Measurements from ENCODE around the gene WASL. TPM values are rescaled to one million over a fixed set of nuclear protein-coding genes. Genes with fewer than 3 reads are reported as not detected.

The WASL gene
- total and polyA plus RNA-seq, 2 of the 13 experiments (the other 11 are each of a cell fraction or from before 2014, with no cell fraction given), result 7.9 to 12.8 TPM

GRCh38 chr7:123718773-123719172 lies 30.0 kb downstream of the WASL start (continued):
- TF ChIP-seq HMGXB3 (CRISPR knock-in tag; IDR thresholded peaks at IDR 0.05; ENCODE audit: borderline replicate concordance) (no peak), GLI4 (CRISPR knock-in tag; IDR thresholded peaks at IDR 0.05; ENCODE audit: borderline replicate concordance) (no peak), WIZ (CRISPR knock-in tag; IDR thresholded peaks at IDR 0.05) (no peak), TARDBP (CRISPR knock-in tag; IDR thresholded peaks at IDR 0.05) (no peak), ZNF678 (CRISPR knock-in tag; IDR thresholded peaks at IDR 0.05) (no peak), NFE2 (CRISPR knock-in tag; IDR thresholded peaks at IDR 0.05) (no peak), ZNF496 (CRISPR knock-in tag; IDR thresholded peaks at IDR 0.05; ENCODE audit: insufficient replicate concordance) (no peak)
- TF ChIP-seq, protein P1, sequence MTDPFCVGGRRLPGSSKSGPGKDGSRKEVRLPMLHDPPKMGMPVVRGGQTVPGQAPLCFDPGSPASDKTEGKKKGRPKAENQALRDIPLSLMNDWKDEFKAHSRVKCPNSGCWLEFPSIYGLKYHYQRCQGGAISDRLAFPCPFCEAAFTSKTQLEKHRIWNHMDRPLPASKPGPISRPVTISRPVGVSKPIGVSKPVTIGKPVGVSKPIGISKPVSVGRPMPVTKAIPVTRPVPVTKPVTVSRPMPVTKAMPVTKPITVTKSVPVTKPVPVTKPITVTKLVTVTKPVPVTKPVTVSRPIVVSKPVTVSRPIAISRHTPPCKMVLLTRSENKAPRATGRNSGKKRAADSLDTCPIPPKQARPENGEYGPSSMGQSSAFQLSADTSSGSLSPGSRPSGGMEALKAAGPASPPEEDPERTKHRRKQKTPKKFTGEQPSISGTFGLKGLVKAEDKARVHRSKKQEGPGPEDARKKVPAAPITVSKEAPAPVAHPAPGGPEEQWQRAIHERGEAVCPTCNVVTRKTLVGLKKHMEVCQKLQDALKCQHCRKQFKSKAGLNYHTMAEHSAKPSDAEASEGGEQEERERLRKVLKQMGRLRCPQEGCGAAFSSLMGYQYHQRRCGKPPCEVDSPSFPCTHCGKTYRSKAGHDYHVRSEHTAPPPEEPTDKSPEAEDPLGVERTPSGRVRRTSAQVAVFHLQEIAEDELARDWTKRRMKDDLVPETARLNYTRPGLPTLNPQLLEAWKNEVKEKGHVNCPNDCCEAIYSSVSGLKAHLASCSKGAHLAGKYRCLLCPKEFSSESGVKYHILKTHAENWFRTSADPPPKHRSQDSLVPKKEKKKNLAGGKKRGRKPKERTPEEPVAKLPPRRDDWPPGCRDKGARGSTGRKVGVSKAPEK (CRISPR knock-in tag; IDR thresholded peaks at IDR 0.05; ENCODE audit: borderline replicate concordance), result no peak
